Breast epithelium (tissue), 4 donors: ENCODE results near the gene NUAK1. TPM values are rescaled to one million over a fixed set of nuclear protein-coding genes. Genes with fewer than 3 reads are reported as not detected.

Experiments
- DNase-seq, 2 donors: peaks; one replicate each; pipeline ENCODE4 v3.0.0-alpha.2; 2019; ENCODE audit warnings: low spot score in 2 of 2
- H3K27ac ChIP-seq, 2 donors: fragments of 200-600 bp; sonication (generic) in 1 of 2; one replicate each; pipeline ENCODE4 v1.5.1; 2016 to 2019; ENCODE audit warnings: mild to moderate bottlenecking in 1 of 2
- H3K27me3 ChIP-seq, 2 donors: fragments of 200-600 bp; sonication (generic) in 1 of 2; one replicate each; pipeline versions ENCODE4 v1.5.1 to v1.6.0; 2017 to 2019; ENCODE audit warnings: control low read depth in 1 of 2, mild to moderate bottlenecking in 1 of 2
- H3K36me3 ChIP-seq: fragments of 200-600 bp; one replicate; pipeline ENCODE4 v1.5.1; 2019
- H3K4me1 ChIP-seq, 2 donors: fragments of 200-600 bp; sonication (generic); one replicate each; pipeline ENCODE4 v1.5.1; 2016 to 2019; ENCODE audit warnings: control low read depth in 1 of 2
- H3K4me3 ChIP-seq, 3 donors: fragments of 200-600 bp; sonication (generic); 1 replicate in 2 of 3; 2 replicates in 1 of 3; pipeline ENCODE4 v1.5.1; 2016 to 2019; ENCODE audit warnings: mild to moderate bottlenecking in 3 of 3, moderate library complexity in 2 of 3
- H3K9me3 ChIP-seq, 2 donors: fragments of 200-600 bp; sonication (generic) in 1 of 2; one replicate each; pipeline ENCODE4 v1.5.1; 2016 to 2019; ENCODE audit warnings: control low read depth in 1 of 2
- POLR2A ChIP-seq: fragments of 450-650 bp; IDR thresholded peaks from one replicate; pipeline ENCODE4 v1.6.1; 2016; ENCODE audit warnings: antibody characterized with exemption, mild to moderate bottlenecking, moderate library complexity
- POLR2AphosphoS5 ChIP-seq, 3 donors: sonication (generic); formaldehyde crosslinking; IDR thresholded peaks; one replicate each; pipeline ENCODE4 v1.6.1; 2017; ENCODE audit warnings: antibody characterized with exemption in 3 of 3
- intact Hi-C: fragments of 100-400 bp; cut with DNase I; formaldehyde crosslinking; loops from one replicate; pipeline ENCODE4 v1.15.1; 2023; ENCODE audit warnings: low total_unique reads
- total RNA-seq, 3 donors: library from RNA; depleted of rRNA; stranded (reverse); fragments of >200 nt; gene quantifications; one replicate each; pipeline ENCODE4 v1.1.0, GENCODE V29; 2016
- TF ChIP-seq, protein P1 (sequence below), 3 donors: fragments of 450-650 bp; IDR thresholded peaks; one replicate each; pipeline ENCODE4 v1.5.1; 2016 to 2017; ENCODE audit warnings: antibody characterized with exemption in 3 of 3, mild to moderate bottlenecking in 3 of 3, moderate library complexity in 3 of 3

The NUAK1 gene
- total RNA-seq, 3 donors from 2014 or later: 6.0 to 20.2 (median 13.1) TPM

DNA sequence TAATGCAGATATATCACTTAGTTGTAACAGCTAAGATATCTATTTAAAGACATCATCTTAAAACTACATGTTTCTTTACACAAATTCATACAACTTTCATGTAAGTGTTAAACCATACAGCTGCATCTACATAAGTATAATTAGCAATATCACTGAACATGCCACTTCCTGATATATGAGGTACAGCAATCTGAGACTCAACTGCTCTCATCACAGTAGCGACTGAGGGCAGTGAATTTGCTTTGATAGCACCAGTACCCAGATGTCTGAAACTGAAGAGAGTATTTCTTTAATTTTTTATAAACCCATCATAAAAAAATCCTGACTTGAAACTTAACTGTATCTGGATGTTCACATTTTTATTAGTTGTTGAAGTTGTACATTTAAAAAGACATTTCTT is 34.7 kb upstream of the NUAK1 start:
- intact Hi-C loops: no loop called here
- H3K4me1 ChIP-seq: no peaks in the 10 kb centered on the region
- no peak for TF ChIP-seq POLR2AphosphoS5 (IDR thresholded peaks at IDR 0.05)
- TF ChIP-seq, protein P1, sequence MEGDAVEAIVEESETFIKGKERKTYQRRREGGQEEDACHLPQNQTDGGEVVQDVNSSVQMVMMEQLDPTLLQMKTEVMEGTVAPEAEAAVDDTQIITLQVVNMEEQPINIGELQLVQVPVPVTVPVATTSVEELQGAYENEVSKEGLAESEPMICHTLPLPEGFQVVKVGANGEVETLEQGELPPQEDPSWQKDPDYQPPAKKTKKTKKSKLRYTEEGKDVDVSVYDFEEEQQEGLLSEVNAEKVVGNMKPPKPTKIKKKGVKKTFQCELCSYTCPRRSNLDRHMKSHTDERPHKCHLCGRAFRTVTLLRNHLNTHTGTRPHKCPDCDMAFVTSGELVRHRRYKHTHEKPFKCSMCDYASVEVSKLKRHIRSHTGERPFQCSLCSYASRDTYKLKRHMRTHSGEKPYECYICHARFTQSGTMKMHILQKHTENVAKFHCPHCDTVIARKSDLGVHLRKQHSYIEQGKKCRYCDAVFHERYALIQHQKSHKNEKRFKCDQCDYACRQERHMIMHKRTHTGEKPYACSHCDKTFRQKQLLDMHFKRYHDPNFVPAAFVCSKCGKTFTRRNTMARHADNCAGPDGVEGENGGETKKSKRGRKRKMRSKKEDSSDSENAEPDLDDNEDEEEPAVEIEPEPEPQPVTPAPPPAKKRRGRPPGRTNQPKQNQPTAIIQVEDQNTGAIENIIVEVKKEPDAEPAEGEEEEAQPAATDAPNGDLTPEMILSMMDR (IDR thresholded peaks at IDR 0.05): no peak
- no peak for TF ChIP-seq POLR2A
- H3K9me3 ChIP-seq: no peaks in the 10 kb centered on the region
- no peak overlapping the region for H3K4me3 ChIP-seq
- no peaks in the 10 kb centered on the region for H3K27me3 ChIP-seq
- DNase-seq: no peak
- H3K27ac ChIP-seq: no peak overlapping the region
- no peaks in the 10 kb centered on the region for H3K36me3 ChIP-seq

DNA sequence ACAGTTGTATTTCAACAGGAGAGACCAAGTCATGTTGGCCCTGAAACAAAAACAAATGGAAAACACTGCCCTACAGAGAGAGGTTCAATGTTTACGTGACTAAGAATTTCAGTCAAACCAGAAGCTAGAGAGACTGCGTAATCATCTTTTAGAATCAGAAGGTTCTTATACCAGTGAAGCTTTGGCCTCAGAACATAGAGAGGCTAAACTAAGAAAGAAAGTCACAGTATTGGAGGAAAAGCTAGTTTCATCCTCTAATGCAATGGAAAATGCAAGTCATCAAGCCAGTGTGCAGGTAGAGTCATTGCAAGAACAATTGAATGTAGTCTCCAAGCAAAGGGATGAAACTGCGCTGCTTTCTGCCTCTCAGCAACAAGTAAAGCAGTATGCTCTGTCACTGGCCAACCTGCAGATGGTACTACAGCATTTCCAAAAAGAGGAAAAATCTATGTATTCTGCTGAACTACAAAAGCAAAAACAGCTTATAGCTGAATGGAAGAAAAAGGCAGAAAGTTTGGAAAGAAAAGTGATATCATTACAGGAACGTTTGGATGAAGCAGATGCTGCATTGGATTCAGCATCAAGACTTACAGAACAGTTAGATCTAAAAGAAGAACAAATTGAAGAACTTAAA is 32.5 kb upstream of the NUAK1 start:
- no peaks in the 10 kb centered on the region for H3K36me3 ChIP-seq
- H3K4me3 ChIP-seq: no peak overlapping the region
- no peak for DNase-seq
- no peaks in the 10 kb centered on the region for H3K4me1 ChIP-seq
- peaks cover 0 to 4% of the 10 kb centered on the region in 2 donors for H3K9me3 ChIP-seq
- H3K27ac ChIP-seq: no peak overlapping the region
- no peaks in the 10 kb centered on the region for H3K27me3 ChIP-seq
- intact Hi-C loops: no loop called here
- TF ChIP-seq POLR2A (no peak), POLR2AphosphoS5 (IDR thresholded peaks at IDR 0.05) (no peak)
- TF ChIP-seq, protein P1 (IDR thresholded peaks at IDR 0.05): no peak

DNA sequence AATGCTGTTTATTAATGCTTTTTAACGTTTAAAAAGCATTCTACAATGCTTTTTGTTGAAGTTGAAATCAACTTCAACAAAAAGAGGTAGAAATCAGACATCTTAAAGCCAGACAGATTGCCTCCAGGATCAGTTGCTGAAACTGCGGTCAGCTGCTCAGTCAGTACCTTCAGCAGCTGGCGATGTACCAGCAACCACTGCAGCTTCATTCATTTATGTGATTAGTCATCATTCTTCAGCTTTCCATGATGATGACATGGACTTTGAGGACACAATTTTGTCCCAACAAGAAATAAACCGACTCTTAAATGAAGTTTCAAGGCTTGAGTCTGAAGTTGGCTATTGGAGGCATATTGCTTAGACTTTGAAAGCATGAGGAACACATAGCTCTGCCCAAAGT is 31.5 kb upstream of the NUAK1 start:
- Histone ChIP-seq H3K9me3 (peaks cover 0 to 4% of the 10 kb centered on the region in 2 donors), H3K27me3 (no peaks in the 10 kb centered on the region), H3K4me1 (no peaks in the 10 kb centered on the region), H3K36me3 (no peaks in the 10 kb centered on the region), H3K4me3 (no peak overlapping the region), H3K27ac (no peak overlapping the region)
- intact Hi-C loops: no loop called here
- TF ChIP-seq POLR2A: no peak
- no peak for DNase-seq

DNA sequence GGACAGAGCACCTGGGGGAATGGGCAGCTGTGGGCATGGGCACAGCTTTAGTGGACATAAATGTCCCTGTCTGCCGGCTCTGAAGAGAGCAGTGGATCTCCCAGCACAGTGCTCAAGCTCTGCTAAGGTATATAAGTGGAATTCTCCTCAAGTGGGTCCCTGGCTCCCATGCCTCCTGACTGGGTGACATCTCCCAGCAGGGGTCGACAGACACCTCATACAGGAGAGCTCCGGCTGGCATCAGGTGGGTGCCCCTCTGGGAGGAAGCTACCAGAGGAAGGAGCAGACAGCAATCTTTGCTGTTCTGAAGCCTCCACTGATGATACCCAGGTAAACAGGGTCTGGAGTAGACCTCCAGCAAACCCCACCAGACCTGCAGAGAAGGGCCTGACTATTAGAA is 25.0 kb upstream of the NUAK1 start:
- no peak overlapping the region for H3K4me3 ChIP-seq
- intact Hi-C loops: no loop called here
- peaks cover 0 to 4% of the 10 kb centered on the region in 2 donors for H3K9me3 ChIP-seq
- no peaks in the 10 kb centered on the region for H3K4me1 ChIP-seq
- H3K27ac ChIP-seq: no peak overlapping the region
- DNase-seq: no peak
- no peaks in the 10 kb centered on the region for H3K27me3 ChIP-seq
- TF ChIP-seq, protein P1 (IDR thresholded peaks at IDR 0.05): no peak
- TF ChIP-seq POLR2AphosphoS5 (IDR thresholded peaks at IDR 0.05) (no peak), POLR2A (no peak)
- no peaks in the 10 kb centered on the region for H3K36me3 ChIP-seq

DNA sequence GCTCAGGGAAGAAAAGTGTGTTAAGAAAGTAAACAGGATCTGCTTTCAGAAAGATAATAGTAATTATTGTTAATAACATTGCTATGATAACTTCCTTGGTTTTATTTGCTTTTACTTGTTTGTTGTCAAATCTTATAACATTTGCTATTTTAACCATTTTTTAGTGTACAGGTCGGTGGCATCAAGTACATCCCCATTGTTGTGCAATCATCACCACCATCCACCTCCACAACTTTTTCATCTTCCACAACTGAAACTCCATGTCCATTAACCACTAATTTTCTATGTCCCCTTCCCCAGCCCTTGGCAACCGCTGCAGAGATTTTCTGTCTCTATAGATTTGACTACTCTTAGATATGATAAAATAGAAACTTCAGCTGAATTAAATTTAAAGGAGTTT is 22.7 kb upstream of the NUAK1 start:
- no peak for DNase-seq

DNA sequence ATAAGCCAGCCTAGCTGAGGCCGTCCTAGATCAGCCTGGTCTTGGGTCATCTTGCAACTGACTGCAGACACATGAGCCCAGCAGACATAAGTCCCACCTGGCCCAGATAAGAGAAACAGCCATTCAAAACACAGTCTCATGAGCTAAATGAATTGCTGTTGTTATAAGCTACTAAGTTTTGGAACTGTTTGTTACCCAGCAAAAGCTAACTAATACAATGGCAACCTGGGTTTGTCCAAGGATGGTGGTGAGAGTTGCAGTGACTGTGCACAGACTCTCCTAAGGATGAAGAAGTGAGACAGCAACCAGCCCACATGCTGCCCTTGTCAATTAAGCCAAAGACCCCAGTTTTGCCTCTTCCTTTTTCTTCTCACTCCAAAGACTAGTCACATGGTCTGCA is 22.2 kb upstream of the NUAK1 start:
- DNase-seq: no peak
- no peak overlapping the region for H3K27ac ChIP-seq
- no peaks in the 10 kb centered on the region for H3K9me3 ChIP-seq
- no peak for TF ChIP-seq POLR2A
- TF ChIP-seq, protein P1 (IDR thresholded peaks at IDR 0.05): no peak
- no peak for TF ChIP-seq POLR2AphosphoS5 (IDR thresholded peaks at IDR 0.05)
- no peaks in the 10 kb centered on the region for H3K36me3 ChIP-seq
- no peaks in the 10 kb centered on the region for H3K4me1 ChIP-seq
- intact Hi-C loops: no loop called here
- no peak overlapping the region for H3K4me3 ChIP-seq
- no peaks in the 10 kb centered on the region for H3K27me3 ChIP-seq

More for the DNA sequence above, 22.7 kb upstream of the NUAK1 start:
- H3K27ac ChIP-seq: no peak overlapping the region
- H3K36me3 ChIP-seq: no peaks in the 10 kb centered on the region
- no peaks in the 10 kb centered on the region for H3K9me3 ChIP-seq
- H3K4me1 ChIP-seq: no peaks in the 10 kb centered on the region
- no peaks in the 10 kb centered on the region for H3K27me3 ChIP-seq
- intact Hi-C loops: no loop called here
- H3K4me3 ChIP-seq: no peak overlapping the region
- no peak for TF ChIP-seq POLR2AphosphoS5 (IDR thresholded peaks at IDR 0.05)
